Measurements from ENCODE around the gene CACNG7. TPM values are rescaled to one million over a fixed set of nuclear protein-coding genes. Genes with fewer than 3 reads are reported as not detected.
A peak's percentile ranks its signal among the peaks of the same experiment; 100 is the strongest.
"Not testable (repeated sequence)": the region's sequence is repeated elsewhere in the genome, so short reads cannot be mapped to it uniquely, and the experiment has no call there.

CACNG7 gene
- total and polyA plus RNA-seq, 2 experiments from 2014 or later, result 0.11 to 0.60 TPM

DNA sequence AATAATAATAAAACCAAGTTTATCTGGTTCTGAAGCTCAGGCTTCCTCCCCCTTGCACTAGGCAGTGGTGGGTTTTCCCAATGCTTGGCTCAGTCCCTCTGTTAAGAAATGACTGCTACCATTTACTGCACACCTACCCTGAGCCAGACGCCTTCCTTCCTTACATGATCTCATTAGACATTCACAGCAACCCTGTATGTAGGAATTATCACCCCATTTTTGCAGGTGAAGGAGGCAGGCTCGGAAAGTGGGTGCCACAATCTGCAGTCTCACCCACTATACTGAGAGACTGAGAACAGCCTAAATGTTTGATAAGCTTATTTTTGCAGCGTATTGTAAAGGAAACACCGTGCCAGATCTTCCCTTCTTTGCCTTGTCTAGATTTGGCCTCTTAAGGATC is 35.3 kb downstream of the CACNG7 start:
- H3K36me3 ChIP-seq, result no peaks in the 10 kb centered on the region
- DNase-seq (ENCODE audit: low read depth in 1 of 2, low spot score in 1 of 2), result no peak
- TF ChIP-seq, protein P1, sequence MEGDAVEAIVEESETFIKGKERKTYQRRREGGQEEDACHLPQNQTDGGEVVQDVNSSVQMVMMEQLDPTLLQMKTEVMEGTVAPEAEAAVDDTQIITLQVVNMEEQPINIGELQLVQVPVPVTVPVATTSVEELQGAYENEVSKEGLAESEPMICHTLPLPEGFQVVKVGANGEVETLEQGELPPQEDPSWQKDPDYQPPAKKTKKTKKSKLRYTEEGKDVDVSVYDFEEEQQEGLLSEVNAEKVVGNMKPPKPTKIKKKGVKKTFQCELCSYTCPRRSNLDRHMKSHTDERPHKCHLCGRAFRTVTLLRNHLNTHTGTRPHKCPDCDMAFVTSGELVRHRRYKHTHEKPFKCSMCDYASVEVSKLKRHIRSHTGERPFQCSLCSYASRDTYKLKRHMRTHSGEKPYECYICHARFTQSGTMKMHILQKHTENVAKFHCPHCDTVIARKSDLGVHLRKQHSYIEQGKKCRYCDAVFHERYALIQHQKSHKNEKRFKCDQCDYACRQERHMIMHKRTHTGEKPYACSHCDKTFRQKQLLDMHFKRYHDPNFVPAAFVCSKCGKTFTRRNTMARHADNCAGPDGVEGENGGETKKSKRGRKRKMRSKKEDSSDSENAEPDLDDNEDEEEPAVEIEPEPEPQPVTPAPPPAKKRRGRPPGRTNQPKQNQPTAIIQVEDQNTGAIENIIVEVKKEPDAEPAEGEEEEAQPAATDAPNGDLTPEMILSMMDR (IDR thresholded peaks at IDR 0.05; ENCODE audit: low read depth, low read length), result no peak
- H3K9me3 ChIP-seq (ENCODE audit: low read depth), result no peaks in the 10 kb centered on the region
- H3K4me3 ChIP-seq, result no peak overlapping the region
- peaks cover 38% of the 10 kb centered on the region for H3K27me3 ChIP-seq
- no peaks in the 10 kb centered on the region for H3K4me1 ChIP-seq (ENCODE audit: low read depth)
- H3K27ac ChIP-seq, result no peak overlapping the region

DNA sequence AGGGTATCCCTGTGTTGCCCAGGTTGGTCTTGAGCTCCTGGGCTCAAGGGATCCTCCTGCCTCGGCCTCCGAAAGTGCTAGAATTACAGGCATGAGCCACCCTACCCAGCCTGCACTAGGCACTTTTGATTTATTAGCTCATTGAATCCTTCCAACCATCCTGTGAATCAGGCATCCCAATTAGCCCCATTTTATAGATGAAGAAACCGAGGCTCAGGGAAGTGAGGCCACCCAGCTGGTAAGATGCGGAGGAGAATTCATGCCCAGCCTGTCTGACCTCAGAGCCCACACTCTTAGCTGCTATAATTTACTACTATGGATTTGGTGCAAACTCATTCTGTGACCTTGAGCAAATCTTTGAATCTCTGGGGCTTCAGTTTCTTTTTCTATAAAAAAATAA is 35.9 kb downstream of the CACNG7 start:
- DNase-seq (ENCODE audit: low read depth in 1 of 2, low spot score in 1 of 2), result no peak
- H3K4me1 ChIP-seq (ENCODE audit: low read depth), result no peaks in the 10 kb centered on the region
- no peaks in the 10 kb centered on the region for H3K9me3 ChIP-seq (ENCODE audit: low read depth)
- H3K27me3 ChIP-seq, result peaks cover 38% of the 10 kb centered on the region
- TF ChIP-seq, protein P1 (IDR thresholded peaks at IDR 0.05; ENCODE audit: low read depth, low read length), result no peak
- no peaks in the 10 kb centered on the region for H3K36me3 ChIP-seq
- no peak overlapping the region for H3K27ac ChIP-seq
- no peak overlapping the region for H3K4me3 ChIP-seq

DNA sequence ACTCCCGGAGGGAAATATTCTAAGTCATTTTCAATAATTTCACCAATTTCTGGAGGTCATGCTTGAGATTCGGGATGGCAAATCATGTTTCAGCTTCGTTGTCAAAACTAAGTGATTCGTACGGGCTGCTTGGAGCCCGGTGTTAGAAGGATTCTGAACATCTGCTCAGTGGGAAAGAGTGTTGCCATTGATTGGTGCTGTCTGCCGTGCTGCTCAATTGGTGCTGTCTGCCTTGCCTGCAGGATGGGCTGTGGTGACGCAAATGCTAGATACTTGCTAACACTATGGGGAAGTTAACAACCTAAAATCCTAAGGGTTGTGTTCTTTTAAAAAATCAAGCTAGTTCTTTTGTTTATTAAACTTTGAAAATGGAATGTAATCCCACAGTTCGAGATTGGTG is 36.4 kb downstream of the CACNG7 start:
- no peak overlapping the region for H3K27ac ChIP-seq
- peaks cover 38% of the 10 kb centered on the region for H3K27me3 ChIP-seq
- TF ChIP-seq, protein P1 (IDR thresholded peaks at IDR 0.05; ENCODE audit: low read depth, low read length), result no peak
- peak in 1 of 2 donors; percentile 47 for DNase-seq (ENCODE audit: low read depth in 1 of 2, low spot score in 1 of 2)
- H3K36me3 ChIP-seq, result no peaks in the 10 kb centered on the region
- no peak overlapping the region for H3K4me3 ChIP-seq
- H3K9me3 ChIP-seq (ENCODE audit: low read depth), result no peaks in the 10 kb centered on the region
- no peaks in the 10 kb centered on the region for H3K4me1 ChIP-seq (ENCODE audit: low read depth)

DNA sequence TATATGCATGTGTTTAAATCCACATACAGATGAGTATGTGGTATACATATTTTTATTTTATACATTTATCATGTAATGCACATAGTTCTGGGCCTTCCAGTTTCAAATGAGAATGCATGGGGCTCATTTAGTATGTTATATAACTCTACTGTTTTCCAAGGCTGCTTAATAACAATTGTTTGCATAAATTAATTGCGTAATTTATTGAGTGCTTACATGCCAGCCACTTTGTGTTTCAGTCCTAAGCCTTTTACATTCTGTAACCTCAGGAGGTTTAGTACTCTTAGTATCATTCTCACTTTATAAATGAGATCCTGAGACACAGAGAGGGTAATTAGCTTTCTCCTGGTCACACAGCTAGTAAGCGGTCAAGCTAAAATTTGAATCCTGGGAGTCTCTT is 36.9 kb downstream of the CACNG7 start:
- TF ChIP-seq, protein P1 (IDR thresholded peaks at IDR 0.05; ENCODE audit: low read depth, low read length), result no peak
- peaks cover 38% of the 10 kb centered on the region for H3K27me3 ChIP-seq
- H3K27ac ChIP-seq, result no peak overlapping the region
- H3K9me3 ChIP-seq (ENCODE audit: low read depth), result no peaks in the 10 kb centered on the region
- no peak overlapping the region for H3K4me3 ChIP-seq
- no peaks in the 10 kb centered on the region for H3K36me3 ChIP-seq
- DNase-seq (ENCODE audit: low read depth in 1 of 2, low spot score in 1 of 2), result no peak
- H3K4me1 ChIP-seq (ENCODE audit: low read depth), result no peaks in the 10 kb centered on the region

DNA sequence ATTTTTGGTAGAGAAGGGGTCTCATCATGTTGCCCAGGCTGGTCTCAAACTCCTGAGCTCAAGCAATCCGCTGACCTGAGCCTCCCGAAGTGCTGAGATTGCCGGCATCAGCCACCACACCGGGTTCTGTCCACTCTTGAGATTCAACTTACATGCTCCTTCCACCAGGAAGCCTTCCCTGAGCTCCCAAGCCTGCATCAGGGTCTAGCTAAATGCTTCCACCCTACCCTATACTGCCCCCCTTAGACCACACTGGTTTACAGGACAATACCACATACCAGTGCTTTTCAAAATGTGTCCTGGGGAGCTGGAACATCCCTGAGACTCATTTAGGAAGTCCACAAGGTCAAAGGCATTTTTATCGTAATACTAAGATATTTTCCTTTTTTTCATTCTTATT is 38.5 kb downstream of the CACNG7 start:
- Histone ChIP-seq H3K27ac (no peak overlapping the region), H3K4me3 (no peak overlapping the region), H3K36me3 (no peaks in the 10 kb centered on the region), H3K9me3 (ENCODE audit: low read depth) (no peaks in the 10 kb centered on the region), H3K27me3 (peaks cover 22% of the 10 kb centered on the region), H3K4me1 (ENCODE audit: low read depth) (no peaks in the 10 kb centered on the region)
- TF ChIP-seq, protein P1 (IDR thresholded peaks at IDR 0.05; ENCODE audit: low read depth, low read length), result peak; percentile 31
- DNase-seq (ENCODE audit: low read depth in 1 of 2, low spot score in 1 of 2), result peak in 1 of 2 donors; percentile 27

DNA sequence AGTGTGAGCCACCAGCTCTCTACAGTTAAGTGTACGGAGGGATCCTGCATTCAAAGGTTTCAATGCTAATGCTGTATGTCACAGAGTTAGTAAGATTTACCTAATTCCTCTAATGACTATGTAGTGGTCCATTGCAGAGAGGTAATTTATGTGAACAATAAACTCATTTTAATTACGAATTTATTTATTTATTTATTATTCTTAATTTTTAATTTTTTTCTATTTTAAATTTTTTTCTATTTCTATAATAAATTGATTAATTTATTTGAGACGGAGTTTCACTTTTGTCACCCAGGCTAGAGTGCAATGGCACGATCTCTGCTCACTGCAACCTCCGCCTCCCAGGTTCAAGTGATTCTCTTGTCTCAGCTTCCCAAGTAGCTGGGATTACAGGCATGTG is 39.5 kb downstream of the CACNG7 start:
- H3K27ac ChIP-seq; H3K9me3 ChIP-seq (ENCODE audit: low read depth); H3K4me1 ChIP-seq (ENCODE audit: low read depth); DNase-seq (ENCODE audit: low read depth in 1 of 2, low spot score in 1 of 2); H3K4me3 ChIP-seq; H3K36me3 ChIP-seq: not testable (repeated sequence)
- H3K27me3 ChIP-seq, result peaks cover 12% of the 10 kb centered on the region
